NCI-H2227 (cell line): Measurements from ENCODE around the gene LTB4R2.

ENCODE experiments used
- DNase-seq: peaks from one replicate; lab custom pipeline; 2025; ENCODE audit not compliant: unreplicated experiment; lab: John Stamatoyannopoulos, UW

The LTB4R2 gene

DNA sequence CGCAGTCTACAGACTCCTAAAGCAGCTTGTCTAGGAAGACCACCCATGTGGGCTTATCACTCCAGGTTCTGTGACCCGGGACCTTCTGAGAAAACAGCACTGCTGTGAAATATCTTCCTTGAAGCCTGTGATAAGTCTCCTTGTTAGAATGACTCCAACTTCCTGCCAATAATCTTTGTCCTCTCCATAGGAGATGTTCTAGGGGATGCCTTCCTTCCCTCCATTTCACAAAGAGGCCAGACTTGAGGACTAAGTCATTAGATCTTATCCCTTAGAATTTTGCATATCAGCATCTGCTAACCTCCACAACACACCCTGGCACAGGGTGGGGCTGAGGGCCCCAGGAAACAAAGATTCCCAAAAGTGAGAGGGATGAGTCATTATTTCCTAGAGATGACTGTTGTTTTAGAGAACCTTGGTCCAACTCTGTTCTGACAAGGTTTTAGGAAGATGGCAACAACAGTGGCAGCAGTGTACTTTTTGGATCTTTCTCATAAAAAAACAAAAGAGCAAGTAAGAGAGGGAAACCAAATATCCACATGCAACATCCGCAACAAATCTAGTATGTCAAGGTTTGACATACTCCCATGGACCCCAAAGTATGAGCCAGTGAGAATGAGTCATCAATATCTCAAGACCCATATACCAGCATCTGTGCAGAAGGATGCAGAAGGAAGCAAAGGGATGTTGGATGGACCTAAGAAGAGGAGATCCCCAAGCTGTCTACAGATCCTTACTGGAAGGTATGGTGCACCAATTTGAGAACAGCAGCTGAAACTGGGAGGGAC lies 7.4 kb downstream of the LTB4R2 start:
- no peak for DNase-seq

DNA sequence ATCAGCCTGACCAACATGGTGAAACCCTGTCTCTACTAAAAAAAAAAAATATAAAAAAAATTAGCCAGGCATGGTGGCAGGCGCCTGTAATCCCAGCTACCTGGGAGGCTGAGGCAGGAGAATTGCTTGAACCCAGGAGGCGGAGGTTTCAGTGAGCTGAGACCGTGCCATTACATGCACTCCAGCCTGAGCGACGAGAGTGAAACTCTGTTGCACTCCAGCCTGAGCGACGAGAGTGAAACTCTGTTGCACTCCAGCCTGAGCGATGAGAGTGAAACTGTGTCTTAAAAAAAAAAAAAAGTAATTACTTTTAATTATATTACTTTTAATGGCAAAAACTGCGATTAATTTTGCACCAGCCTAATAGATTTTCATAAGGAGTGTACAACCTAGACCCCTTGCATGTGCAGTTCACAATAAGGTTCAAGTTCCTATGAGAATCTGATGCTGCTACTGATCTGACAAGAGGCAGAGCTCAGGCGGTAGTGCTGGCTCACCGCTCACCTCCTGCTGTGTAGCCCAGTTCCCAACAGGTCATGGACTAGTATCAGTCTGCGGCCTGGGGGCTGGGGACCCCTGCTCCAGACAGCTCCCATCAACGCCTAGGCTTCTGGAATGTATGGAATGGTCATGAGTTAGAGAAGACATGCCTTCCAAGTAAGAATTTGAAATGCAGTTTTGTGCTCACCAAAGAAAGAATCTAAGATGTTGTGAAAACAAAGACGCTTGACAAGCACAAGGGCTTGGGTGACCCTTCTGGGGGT lies 11.5 kb downstream of the LTB4R2 start:
- no peak for DNase-seq

DNA sequence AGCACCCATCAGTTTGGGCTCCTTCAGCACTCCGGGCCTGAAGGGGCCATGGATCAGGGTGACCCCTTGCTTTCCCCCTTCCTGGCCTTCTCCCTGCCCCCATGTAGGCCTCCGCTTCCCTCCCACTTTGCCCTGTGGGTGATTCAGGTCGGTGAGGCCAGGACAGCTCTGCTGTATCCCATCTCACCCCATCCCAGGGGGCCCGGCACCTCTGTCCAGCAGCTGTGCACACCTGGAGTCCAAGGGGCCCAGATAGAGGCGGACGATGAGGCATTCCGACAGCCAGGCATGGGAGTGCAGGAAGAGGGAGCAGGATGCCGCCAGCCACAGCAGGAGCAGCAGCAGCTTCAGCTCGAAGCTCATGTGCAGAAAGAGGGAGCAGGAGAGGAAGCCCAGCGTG lies 12.7 kb downstream of the LTB4R2 start:
- no peak for DNase-seq

DNA sequence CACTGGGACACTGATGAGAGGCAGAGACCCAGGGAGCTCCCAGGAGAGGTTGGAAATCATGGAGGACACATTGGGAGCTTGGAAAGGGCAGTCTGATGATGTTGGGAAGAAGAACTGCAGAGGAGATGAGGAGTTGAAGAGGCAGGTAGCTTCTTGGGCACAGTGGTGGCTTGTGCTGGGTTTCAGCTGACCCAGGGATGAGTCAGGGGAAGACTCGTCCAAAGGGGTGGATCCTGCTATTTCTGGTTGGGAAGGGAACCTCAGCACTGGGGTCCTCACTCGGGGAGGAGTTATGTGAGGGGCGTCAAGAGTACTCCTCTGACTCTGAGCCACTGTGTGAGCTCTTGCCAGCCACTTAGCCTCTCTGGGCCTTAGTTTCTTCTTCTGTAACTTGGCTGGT lies 13.4 kb downstream of the LTB4R2 start:
- no peak for DNase-seq

DNA sequence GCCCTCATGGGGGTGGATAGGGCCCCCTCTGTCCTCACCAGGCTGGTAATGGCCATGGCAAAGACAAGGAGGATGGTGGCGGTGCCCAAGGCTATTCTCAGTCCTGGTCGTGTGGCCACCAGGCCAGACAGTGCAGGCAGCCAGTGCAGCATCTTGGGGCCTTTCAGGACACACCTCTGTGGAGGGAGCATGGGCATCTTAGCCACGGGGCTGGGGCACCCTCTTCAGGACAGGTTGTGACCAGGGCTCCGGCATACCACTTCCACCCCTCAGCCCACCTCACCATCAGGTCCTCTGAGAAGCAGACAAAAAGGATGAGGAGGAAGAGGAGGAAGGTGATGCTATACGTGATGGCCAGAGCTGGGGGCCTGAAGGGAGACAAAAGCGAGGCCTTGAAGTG lies 14.1 kb downstream of the LTB4R2 start:
- no peak for DNase-seq

DNA sequence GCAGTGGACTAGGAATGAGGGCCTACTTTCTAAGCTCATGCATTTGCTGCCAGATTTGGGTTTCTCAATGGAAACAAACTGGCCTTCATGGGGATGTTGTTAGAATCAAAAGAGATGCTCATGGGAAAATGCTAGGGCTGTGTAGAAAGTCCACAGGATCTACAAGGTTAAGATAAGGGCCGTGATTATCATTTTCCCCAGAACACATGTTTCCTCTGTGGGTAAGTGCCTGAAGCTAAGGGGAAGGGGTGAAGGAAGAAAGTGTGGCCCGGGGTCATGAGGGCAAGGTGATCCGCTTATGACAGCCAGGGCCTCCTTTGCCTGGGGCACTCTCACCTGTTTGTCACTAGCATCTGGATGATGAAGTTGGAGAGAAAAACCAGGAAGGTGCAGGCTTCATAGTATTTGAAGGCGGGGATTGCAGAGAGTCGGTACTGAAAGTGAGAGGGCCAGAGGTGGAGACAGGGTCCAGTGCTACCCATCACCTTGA lies 15.1 kb downstream of the LTB4R2 start:
- no peak for DNase-seq

DNA sequence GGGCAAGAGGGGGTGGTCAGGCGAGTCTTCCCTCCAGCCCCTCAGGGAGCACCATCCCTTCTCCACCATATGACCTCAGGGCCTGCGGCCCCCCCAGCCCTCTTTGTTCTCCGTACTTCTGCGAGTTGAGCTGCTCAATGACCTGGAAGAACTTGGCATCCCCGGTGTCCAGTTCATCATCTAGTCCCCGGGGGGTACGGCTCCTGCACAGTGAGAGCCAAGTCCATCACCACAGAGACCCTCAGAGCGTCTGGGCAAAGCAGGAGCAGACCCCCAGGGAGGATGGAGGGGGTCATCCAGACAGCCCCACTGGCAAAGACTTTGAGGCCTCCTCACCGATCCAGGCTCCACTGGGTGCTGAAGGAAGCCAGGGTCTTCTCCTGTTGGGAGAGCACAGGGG lies 16.0 kb downstream of the LTB4R2 start:
- no peak for DNase-seq

DNA sequence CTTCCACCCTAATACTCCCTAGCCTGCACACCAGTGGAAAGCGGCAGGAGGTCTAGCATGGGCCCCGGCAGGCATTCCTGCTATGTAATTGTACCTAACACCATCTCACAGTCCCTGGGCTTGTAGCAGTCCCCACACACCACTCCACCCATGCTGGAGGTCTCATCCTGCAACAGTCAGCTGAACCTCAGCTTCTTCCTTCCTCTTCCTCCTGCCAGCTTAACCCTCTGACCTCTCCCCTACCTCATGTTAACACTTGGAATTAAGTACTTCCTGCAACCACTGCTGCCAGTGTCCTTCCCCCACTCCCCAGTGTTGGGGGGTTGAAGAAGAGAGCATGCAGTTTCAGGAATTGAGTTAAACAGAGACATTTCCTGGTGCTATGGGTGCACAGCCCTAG lies 17.4 kb downstream of the LTB4R2 start:
- DNase-seq: no peak

DNA sequence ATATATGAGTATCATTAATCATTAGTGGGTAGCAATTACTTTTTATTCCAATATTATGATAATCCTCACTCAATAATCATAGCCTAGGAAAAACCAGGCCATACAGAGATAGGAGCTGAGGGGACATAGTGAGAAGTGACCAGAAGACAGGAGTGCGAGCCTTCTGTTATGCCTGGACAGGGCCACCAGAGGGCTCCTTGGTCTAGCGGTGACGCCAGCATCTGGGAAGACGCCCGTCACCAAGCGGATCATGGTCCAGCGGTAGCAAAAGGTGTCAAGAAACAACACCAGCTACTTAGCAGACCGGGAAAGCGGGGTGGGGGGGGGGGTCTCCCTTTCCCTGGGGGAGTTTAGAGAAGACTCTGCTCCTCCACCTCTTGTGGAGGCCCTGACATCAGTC lies 18.0 kb downstream of the LTB4R2 start:
- peak; percentile 20 for DNase-seq

DNA sequence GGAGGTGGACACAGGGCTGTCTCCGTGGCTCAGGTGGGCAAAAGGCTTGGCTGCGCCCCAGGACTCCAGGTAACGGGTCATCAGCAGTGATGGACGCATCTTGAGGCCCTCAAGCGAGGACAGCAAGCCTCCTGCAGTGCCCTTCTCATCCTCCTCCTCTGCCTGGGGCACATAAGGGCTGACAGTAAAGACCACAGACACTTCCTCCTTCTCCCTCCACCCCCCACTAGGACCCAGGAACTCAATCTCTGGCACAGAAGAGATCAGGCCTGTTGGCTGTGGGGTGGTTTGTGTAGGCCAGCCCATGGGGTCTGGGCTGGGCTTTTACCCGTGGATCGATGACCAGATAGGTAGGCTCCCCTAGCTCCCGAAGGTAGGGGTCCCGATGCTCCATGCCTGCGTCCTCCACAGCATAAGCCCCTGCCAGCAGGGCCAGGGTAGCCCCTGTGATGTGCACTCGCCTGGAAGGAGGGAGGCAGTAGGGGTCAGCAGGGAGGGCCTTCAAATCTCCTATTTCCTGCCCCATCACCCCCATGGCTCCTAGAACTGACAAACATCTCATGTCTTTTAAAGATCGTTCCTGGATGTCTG lies 19.2 kb downstream of the LTB4R2 start:
- no peak for DNase-seq

DNA sequence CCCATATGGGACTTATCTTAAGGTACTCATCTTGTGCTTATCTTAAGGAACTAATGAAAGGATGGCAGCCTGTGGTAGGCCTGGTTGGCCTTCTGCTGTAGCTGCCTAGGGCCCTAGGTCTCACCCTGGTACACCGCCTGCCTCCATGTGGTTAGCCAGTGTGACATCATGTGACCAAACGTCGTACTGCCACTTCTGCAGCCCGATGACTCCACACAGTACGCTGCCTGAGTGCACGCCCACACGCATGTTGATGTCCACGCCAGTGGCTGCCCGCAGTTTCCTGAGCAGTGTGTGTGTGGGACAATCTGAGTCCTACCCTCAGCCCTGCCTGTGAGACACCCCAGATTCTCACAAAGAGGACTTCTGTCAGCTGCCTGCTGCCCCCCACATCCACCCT lies 19.8 kb downstream of the LTB4R2 start:
- DNase-seq: no peak

DNA sequence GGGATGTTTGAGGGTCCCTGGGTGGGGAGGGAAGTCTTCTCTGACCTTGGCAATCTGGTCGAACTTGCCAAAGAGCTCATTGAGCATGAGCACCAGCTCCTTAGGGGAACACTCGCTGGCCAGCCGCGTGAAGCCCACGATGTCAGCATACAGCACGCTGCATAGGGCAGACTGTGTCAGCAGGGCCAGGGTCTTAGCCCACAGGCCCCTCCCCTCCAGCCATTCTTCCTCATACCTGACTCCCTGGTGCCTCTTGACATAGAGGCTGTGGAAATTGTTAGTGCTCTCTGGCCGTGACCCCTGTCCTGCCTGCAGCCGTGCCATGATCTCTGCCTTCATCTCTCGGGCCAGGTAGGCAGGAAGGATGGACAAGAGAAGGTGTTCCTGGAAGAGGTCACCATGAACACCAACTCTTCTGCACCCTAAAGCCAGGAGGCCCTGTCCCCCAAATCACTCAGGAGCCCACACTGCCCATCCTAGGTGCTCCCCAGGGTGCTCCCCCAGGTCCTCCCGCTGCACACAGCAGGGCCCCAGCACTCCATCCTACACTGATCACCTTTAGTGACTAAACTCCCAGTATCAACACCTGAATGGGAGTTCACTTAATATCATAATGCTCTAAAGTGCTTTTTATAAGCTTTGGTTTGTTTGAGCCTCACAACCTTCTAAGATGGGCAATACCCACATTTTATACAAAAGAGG lies 21.2 kb downstream of the LTB4R2 start:
- no peak for DNase-seq

DNA sequence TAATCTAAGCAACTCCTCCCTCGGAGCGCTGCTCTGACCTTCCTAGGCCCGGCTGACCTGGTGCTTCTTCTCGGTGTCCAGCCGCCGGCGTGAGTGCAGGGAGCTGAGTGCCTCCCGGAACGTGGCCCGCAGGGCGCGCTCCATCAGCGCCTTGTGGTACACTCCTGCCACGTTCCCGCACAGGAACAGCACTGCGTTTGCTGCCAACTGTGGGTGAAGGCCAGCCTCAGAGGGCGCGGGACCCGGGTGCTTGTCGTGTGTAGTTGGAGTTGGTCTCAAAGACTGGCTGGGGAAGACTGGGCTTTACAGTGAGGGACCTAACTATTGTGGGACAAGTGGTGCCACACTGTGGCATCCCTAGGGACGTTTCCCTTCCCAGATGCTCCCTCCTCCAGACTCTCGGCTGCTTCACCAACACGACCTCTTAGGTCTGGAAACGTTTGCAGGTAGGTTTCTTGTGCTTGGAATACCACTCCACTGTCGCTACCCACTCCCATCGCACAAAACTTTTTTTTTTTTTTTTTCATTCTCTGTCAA lies 21.9 kb downstream of the LTB4R2 start:
- DNase-seq: no peak

DNA sequence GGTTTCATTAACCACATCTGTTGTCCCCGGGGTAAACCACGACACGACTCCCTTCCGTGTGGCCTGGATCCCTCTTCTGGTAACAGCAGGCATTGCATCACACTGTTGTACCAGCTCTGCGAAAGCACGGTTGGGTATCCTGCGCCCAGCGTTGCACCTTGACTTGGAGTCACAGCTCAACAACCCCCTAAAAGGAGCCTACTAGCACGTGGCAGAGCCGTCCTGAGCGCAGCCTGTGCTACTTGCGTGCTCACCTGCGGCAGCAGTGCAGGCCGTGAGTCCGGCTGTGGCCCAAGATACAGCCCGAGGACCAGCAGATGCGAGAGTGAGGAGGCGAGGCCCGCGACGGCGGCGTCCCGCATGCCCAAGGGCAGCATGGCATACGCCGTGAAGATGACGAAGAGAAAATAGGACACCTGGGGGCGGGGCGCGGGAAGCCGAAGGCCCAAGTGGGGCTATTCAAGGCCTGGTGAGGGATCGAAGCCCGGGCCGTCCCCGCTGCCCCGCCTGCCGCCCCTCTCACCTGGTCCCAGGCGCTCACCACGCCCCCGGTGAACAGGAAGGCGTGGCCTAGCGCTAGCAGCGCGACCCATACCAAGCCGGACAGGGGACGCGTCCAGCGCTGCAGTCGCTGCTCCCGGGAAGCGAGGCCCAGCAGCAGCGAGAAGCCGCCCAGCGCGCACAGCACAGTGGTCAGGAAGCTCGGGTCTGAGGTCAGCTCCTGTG lies 22.5 kb downstream of the LTB4R2 start:
- peak; percentile 29 for DNase-seq

DNA sequence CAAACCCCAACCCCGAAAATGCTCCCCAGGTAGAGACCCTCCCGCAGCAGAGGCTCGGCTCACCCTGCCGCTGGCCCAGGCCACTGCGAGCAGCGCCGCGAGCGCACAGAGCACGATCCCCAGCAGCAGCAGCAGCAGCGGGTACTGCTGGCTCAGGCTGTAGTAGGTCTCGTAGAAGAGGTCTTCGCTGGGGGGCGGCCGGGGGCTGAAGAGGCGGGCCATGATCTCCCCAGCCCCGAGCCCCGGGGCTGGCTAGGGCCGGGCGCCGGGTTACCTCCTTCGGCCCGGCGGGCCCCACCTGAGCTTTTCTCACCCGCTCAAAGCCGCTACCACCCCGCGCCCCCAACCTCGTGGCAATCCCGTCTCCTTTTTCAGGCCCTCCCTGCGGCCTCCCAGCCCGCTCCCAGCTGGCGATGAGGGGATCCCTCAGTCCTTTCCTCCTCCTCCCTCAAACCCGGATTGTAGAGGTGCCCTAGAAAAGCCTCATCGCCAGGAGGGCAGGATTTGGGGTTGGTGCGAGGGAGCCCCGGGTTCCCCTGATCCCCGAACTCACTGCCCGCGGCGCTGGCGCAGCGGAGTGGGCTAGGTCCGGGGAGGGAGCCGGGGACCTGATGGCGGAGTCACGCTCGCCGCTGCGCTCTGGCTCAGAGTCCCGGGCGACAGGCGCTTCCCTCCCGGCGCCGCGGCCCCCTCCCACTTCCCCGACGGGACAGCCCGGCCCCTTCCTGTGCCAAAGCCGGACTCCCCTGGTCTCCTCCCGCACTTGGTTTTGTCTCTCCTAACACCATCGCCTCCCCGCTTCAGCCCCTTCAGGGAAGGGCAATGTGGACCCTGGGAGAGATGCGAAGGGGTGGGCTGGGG lies 24.7 kb downstream of the LTB4R2 start, which contains the start of gene ADCY4:
Gene ADCY4 (minus strand): TSS at position 641 of the 861 bp plus-strand sequence. CDS start 419 bp downstream, at position 222.
- DNase-seq: no peak

DNA sequence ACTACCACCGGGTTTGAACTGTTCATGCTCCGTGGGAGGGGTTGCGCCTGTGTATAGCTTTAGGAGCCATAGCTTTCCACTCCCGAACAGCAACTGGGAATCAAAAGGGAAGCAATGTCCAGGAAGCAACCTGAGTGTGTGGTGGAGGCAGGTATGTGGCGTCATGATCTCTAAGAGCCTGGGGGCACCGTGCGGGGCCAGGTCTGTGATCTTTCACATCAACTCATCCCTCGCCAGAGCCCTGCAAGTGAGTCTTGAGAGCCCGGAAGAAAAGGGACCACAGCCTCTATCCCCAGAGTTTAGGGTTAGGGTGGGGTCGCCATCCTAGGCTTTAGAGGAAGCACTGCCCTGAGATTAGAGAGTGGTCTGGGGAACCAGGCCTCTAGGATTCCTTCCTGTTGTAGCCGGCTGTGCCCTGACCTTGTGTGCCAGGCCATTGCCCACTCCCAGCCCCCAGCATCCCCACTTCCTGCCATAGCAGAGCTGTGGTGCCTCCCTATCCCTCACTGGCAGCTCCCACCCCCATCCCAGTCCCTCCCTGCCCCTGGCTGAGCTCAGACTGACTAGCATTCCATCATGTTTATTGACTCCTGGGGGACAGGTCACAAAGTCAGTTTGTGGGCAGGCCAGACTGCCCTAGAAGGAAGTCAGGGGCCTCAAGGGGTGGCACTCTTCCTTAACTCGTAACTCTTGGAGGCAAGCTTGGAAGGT lies 25.7 kb downstream of the LTB4R2 start:
- no peak for DNase-seq

DNA sequence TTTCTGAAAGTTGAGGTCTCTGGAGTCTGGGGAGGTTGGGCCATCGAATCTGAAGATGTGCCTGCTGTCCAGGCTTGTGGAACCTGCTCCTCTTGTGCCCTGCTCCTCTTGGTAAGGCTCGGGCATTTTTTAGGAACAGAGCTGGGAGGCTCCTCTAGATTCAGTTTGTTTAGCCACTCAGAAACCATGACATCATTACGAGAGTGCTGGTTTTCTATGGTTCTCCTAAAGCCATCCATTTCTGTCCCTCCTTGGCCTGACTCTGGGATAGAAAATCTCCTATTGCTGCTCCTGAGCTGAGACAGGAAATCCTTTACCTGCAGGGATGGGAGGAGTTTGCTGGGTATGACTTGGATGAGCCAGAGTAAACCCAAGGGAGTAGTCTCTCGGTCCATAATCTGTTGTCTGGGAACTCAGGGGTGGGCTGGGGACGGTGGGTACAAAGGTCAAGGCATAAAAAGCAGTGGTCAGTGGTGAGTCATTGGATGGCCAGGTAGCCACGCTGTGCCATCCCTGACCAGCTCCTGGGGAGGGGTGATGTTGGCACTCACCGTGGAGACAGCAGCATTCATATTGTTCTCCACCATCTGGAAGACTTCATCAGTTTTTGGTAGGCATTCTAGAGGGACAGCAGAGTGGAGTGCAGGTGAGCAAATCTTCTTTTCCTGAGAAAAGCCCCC lies 27.3 kb downstream of the LTB4R2 start:
- no peak for DNase-seq

DNA sequence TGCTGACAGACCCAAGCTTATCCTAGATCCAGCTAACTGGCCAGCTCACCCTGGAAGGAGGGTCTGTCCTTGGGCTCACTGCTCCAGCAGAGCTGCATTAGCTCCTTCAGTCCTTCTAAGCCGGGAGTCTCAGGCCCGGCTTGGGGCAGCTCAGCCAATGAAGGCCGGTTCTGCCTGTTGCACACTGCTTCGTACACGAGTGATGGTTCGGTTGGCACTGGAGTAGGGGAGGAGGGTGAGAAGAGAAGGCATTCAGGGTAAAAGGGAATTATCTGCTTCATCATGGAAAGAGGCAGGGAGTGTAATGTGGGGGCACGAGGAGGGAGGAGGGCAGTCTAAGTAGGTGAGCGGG lies 27.9 kb downstream of the LTB4R2 start:
- no peak for DNase-seq
